GM12872 (cell line): ENCODE measurements around the gene AATK.

ENCODE experiments used
- TF ChIP-seq, protein P1 (sequence below): IDR thresholded peaks from 3 replicates; pipeline ENCODE4 v1.5.1; 2011; ENCODE audit warnings: low read depth, mild to moderate bottlenecking, low read length, moderate library complexity; ENCODE audit not compliant: insufficient read depth

Gene AATK

DNA sequence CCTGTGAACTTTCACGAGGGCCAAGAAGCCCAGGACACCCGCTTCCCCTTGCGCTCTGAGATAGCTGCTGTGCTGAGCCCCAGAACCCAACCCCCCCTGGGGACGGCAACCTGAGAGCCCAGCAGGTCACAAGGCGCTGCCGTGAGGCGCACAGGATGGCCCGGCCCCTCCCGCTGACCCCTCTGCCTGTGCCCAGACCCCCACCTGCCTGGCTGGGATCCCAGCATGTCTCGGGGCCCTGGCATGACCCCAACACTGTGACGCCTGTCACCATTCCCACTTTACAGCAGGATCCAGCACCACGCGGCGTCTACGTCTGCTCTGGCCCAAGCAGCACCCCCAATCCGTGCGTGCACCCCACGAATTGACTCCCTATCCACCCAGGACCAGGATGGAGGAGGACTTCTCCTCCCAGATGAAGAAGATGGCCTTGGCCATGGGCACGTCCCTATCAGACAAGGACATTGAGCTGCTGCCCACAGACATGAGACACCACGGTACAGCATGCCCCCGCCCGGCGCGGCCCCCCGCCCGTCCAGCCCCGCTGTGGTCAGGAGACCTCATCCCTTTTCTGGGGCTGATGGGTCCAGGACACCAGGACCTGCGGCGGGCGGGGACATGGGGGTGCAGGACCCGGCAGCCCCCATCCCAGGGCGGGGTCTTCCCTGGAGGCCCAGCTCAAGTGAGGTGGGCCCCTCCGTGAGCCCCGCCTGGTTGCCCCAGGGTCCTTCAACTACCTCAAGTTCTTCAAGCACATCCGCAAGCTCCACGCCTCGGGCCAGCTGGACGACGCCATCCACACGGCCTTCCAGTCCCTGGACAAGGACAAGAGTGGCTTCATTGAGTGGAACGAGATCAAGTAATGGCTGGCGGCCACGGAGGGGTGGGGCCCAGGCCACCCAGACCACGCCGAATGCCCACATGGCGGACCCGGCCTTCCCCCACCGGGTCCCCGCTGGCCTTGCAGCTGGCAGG, 15.1 kb upstream of the AATK start:
- TF ChIP-seq, protein P1, sequence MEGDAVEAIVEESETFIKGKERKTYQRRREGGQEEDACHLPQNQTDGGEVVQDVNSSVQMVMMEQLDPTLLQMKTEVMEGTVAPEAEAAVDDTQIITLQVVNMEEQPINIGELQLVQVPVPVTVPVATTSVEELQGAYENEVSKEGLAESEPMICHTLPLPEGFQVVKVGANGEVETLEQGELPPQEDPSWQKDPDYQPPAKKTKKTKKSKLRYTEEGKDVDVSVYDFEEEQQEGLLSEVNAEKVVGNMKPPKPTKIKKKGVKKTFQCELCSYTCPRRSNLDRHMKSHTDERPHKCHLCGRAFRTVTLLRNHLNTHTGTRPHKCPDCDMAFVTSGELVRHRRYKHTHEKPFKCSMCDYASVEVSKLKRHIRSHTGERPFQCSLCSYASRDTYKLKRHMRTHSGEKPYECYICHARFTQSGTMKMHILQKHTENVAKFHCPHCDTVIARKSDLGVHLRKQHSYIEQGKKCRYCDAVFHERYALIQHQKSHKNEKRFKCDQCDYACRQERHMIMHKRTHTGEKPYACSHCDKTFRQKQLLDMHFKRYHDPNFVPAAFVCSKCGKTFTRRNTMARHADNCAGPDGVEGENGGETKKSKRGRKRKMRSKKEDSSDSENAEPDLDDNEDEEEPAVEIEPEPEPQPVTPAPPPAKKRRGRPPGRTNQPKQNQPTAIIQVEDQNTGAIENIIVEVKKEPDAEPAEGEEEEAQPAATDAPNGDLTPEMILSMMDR: no peak

DNA sequence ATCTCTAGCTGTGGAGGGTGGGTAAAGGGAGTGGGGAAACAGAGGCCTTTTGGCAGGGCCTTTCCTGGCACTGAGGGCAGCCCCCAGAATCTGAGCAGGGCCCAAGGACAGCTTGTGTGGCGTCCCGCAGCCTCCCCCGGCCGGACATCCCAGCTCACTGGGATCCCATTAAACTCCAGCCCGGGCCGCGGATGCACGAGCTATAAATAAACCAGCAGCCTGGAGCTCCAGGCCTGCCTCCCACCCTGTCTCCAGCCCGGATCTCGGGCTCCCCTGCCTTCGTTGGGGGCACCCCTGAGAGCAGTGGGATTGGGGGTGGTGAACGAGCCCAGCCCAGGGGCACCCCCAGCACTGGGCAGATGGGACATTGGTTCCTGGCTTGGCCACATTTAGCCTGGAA, 13.8 kb upstream of the AATK start:
- TF ChIP-seq, protein P1: no peak

DNA sequence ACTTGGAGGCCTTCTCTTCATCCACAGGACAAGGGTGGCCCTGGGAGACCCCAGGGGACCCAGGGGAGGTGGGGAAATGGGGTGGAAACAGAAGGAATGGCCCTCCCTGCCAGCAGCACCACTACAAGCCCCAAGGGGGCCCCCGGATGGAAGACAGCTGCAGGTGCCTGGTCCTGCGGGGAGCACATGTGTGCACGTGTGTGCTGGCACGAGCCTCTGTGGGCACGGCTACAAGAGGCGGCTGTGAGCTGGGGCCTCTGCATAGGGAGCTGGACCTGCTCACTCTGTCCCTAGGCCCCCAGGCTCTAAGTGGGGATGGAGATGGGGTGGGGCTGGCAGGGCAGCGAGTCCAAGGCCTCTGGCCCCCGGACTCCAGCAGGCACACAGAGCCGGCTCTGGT, 13.2 kb upstream of the AATK start:
- TF ChIP-seq, protein P1: no peak

GRCh38 chr17:81178136-81179091, 12.4 kb upstream of the AATK start:
- TF ChIP-seq, protein P1: no peak

DNA sequence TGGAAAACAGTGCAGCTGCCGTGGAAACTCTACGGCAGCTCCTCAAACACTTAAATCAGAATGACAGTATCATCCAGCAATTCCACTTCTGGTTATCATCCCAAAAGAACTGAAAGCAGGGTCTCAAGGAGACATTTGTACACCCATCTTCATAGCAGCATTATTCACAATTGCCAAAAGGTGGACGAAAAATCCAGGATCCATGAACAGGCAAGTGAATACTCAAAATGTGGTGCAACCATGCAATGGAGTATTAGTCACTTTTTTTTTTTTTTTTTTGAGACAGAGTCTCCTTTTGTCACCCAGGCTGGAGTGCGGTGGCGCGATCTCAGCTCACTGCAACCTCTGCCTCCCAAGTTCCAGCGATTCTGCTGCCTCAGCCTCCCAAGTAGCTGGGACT, 10.6 kb upstream of the AATK start:
- TF ChIP-seq, protein P1: no peak

DNA sequence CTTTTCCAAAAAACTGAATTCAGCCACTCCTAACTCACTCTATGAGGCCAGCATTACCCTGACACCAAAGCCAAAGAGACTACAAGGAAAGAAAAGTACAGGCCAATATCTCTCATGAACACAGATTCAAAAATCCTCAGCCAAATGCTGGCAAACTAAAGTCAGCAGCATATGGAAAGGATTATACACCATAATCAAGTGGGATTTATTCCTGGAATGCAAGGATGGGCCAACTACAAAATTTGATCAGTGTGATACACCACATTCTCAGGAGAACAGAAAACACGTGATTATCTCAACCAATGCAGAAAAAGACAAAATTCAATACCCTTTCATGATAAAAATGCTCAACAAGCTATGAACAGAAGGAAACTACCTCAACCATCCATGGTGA, 7.7 kb upstream of the AATK start:
- TF ChIP-seq, protein P1: no peak
